ENCODE measurements around the gene PRPF31. TPM values are rescaled to one million over a fixed set of nuclear protein-coding genes. Genes with fewer than 3 reads are reported as not detected.
A peak's percentile ranks its signal among the peaks of the same experiment; 100 is the strongest.

The PRPF31 gene
- total and polyA plus RNA-seq, 4 donors = 34.1 to 54.1 (median 51.7) TPM

- DNase-seq = no peak
- Histone ChIP-seq H3K36me3 (ENCODE audit: control insufficient read depth in 4 of 4, insufficient read depth in 4 of 4, low read length in 4 of 4) (peaks cover under 1 to 17% (median 10%) of the 10 kb centered on the region in 4 donors), H3K9ac (ENCODE audit: insufficient read depth in 1 of 2, low read length in 2 of 2) (peak within 1 kb of the TSS; percentile 53 to 67), H3K27ac (ENCODE audit: low read depth in 1 of 2, low read length in 1 of 2) (peak within 1 kb of the TSS; percentile 84 to 87), H3K4me3 (peak within 1 kb of the TSS; percentile 90), H3K27me3 (ENCODE audit: control insufficient read depth in 3 of 3, insufficient read depth in 3 of 3, low read length in 2 of 3) (no peaks in the 10 kb centered on the region), H3K4me1 (ENCODE audit: control insufficient read depth in 5 of 5, insufficient read depth in 5 of 5, low read length in 5 of 5) (peaks cover 0 to 31% (median 16%) of the 10 kb centered on the region in 5 donors), H3K9me3 (ENCODE audit: control insufficient read depth in 4 of 4, insufficient read depth in 3 of 4, low read length in 3 of 4) (no peaks in the 10 kb centered on the region)
- 0 to 1% methylated on average over 73 to 103 of the region's 103 CpGs for WGBS, 2 donors
- TF ChIP-seq CTCF (IDR thresholded peaks at IDR 0.05; ENCODE audit: control extremely low read depth, extremely low read depth) = no peak
- no peak for ATAC-seq (ENCODE audit: insufficient read depth, low FRiP score)
Observed at GRCh38 chr19:54137699-54138488, 22.3 kb downstream of the PRPF31 start, which contains the start of gene CNOT3. CNOT3 (plus strand) TSS chr19:54137762; CDS start chr19:54142979, 5,217 bp downstream.

- H3K36me3 ChIP-seq (ENCODE audit: control insufficient read depth in 4 of 4, insufficient read depth in 4 of 4, low read length in 4 of 4) = peaks cover 6 to 25% (median 17%) of the 10 kb centered on the region in 4 donors
- H3K27me3 ChIP-seq (ENCODE audit: control insufficient read depth in 3 of 3, insufficient read depth in 3 of 3, low read length in 2 of 3) = no peaks in the 10 kb centered on the region
- ATAC-seq (ENCODE audit: insufficient read depth, low FRiP score) (no peak), DNase-seq (no peak)
- H3K4me3 ChIP-seq = peak overlapping the region; percentile 90
- 28 to 42% methylated on average over 24 to 31 of the region's 31 CpGs for WGBS, 2 donors
- peak overlapping the region in 1 of 2 donors; percentile 32 for H3K27ac ChIP-seq (ENCODE audit: low read depth in 1 of 2, low read length in 1 of 2)
- H3K9ac ChIP-seq (ENCODE audit: insufficient read depth in 1 of 2, low read length in 2 of 2) = peak overlapping the region; percentile 53 to 67
- H3K9me3 ChIP-seq (ENCODE audit: control insufficient read depth in 4 of 4, insufficient read depth in 3 of 4, low read length in 3 of 4) = no peaks in the 10 kb centered on the region
- peaks cover 0 to 31% (median 16%) of the 10 kb centered on the region in 5 donors for H3K4me1 ChIP-seq (ENCODE audit: control insufficient read depth in 5 of 5, insufficient read depth in 5 of 5, low read length in 5 of 5)
- no peak for TF ChIP-seq CTCF (IDR thresholded peaks at IDR 0.05; ENCODE audit: control extremely low read depth, extremely low read depth)
Observed at GRCh38 chr19:54138489-54139256, 23.1 kb downstream of the PRPF31 start.

GRCh38 chr19:54141356-54141755 lies 25.8 kb downstream of the PRPF31 start:
- H3K4me3 ChIP-seq = no peak overlapping the region
- H3K9ac ChIP-seq (ENCODE audit: insufficient read depth in 1 of 2, low read length in 2 of 2) = no peak overlapping the region
- DNase-seq (no peak), ATAC-seq (ENCODE audit: insufficient read depth, low FRiP score) (no peak)
- H3K36me3 ChIP-seq (ENCODE audit: control insufficient read depth in 4 of 4, insufficient read depth in 4 of 4, low read length in 4 of 4) = peaks cover 11 to 52% (median 37%) of the 10 kb centered on the region in 4 donors
- H3K27me3 ChIP-seq (ENCODE audit: control insufficient read depth in 3 of 3, insufficient read depth in 3 of 3, low read length in 2 of 3) = no peaks in the 10 kb centered on the region
- H3K27ac ChIP-seq (ENCODE audit: low read depth in 1 of 2, low read length in 1 of 2) = no peak overlapping the region
- H3K9me3 ChIP-seq (ENCODE audit: control insufficient read depth in 4 of 4, insufficient read depth in 3 of 4, low read length in 3 of 4) = no peaks in the 10 kb centered on the region
- 92 to 94% methylated on average over 3 of the region's 3 CpGs for WGBS, 2 donors
- peaks cover 0 to 25% (median 9%) of the 10 kb centered on the region in 5 donors for H3K4me1 ChIP-seq (ENCODE audit: control insufficient read depth in 5 of 5, insufficient read depth in 5 of 5, low read length in 5 of 5)
- TF ChIP-seq CTCF (IDR thresholded peaks at IDR 0.05; ENCODE audit: control extremely low read depth, extremely low read depth) = no peak
